Neuron (in vitro differentiated cells): ENCODE measurements around the gene TMEM87B.
"Not testable (repeated sequence)": the region's sequence is repeated elsewhere in the genome, so short reads cannot be mapped to it uniquely, and the experiment has no call there.

Experiments
- H2AFZ ChIP-seq: one replicate; pipeline ENCODE4 v1.6.1; 2013; ENCODE audit warnings: low read depth, mild to moderate bottlenecking, inconsistent platforms, low read length, moderate library complexity
- H3K27me3 ChIP-seq: one replicate; pipeline ENCODE4 v1.6.1; 2013; ENCODE audit warnings: low read length; ENCODE audit not compliant: insufficient read depth
- H3K36me3 ChIP-seq: one replicate; pipeline ENCODE4 v1.6.1; 2013; ENCODE audit warnings: low read length; ENCODE audit not compliant: insufficient read depth
- H3K4me1 ChIP-seq: one replicate; pipeline ENCODE4 v1.6.1; 2013; ENCODE audit warnings: low read length; ENCODE audit not compliant: insufficient read depth
- H3K4me3 ChIP-seq: 2 replicates; pipeline ENCODE4 v1.5.1; 2013; ENCODE audit warnings: mild to moderate bottlenecking, low read length, moderate library complexity
- H3K9me3 ChIP-seq: one replicate; pipeline ENCODE4 v1.6.1; 2013; ENCODE audit warnings: low read length

Gene TMEM87B

GRCh38 chr2:112087346-112088020, 32.4 kb downstream of the TMEM87B start:
- Histone ChIP-seq H2AFZ (no peak overlapping the region), H3K27me3 (no peaks in the 10 kb centered on the region), H3K36me3 (peaks cover 52% of the 10 kb centered on the region), H3K4me1 (no peaks in the 10 kb centered on the region), H3K9me3 (no peaks in the 10 kb centered on the region), H3K4me3 (no peak overlapping the region)

GRCh38 chr2:112089375-112089774, 34.3 kb downstream of the TMEM87B start:
- Histone ChIP-seq H3K27me3 (no peaks in the 10 kb centered on the region), H3K4me1 (no peaks in the 10 kb centered on the region), H3K36me3 (peaks cover 38% of the 10 kb centered on the region), H3K4me3 (no peak overlapping the region), H3K9me3 (no peaks in the 10 kb centered on the region), H2AFZ (no peak overlapping the region)

- Histone ChIP-seq H3K36me3 (peaks cover 29% of the 10 kb centered on the region), H3K9me3 (no peaks in the 10 kb centered on the region), H2AFZ (no peak overlapping the region), H3K27me3 (no peaks in the 10 kb centered on the region), H3K4me3 (no peak overlapping the region), H3K4me1 (no peaks in the 10 kb centered on the region)
These were observed 37.4 kb downstream of the TMEM87B start for GRCh38 chr2:112092286-112093041.

- Histone ChIP-seq H3K4me1 (no peaks in the 10 kb centered on the region), H3K9me3 (no peaks in the 10 kb centered on the region), H2AFZ (no peak overlapping the region), H3K27me3 (no peaks in the 10 kb centered on the region), H3K4me3 (no peak overlapping the region), H3K36me3 (peaks cover 27% of the 10 kb centered on the region)
These were observed 38.1 kb downstream of the TMEM87B start for GRCh38 chr2:112093216-112093615.

GRCh38 chr2:112095681-112096080, 40.6 kb downstream of the TMEM87B start:
- peaks cover 30% of the 10 kb centered on the region for H3K36me3 ChIP-seq
- H3K27me3 ChIP-seq: no peaks in the 10 kb centered on the region
- H3K9me3 ChIP-seq: no peaks in the 10 kb centered on the region
- no peak overlapping the region for H2AFZ ChIP-seq
- H3K4me1 ChIP-seq: no peaks in the 10 kb centered on the region
- H3K4me3 ChIP-seq: no peak overlapping the region

GRCh38 chr2:112096098-112096497, 41.0 kb downstream of the TMEM87B start:
- Histone ChIP-seq H3K9me3 (no peaks in the 10 kb centered on the region), H3K4me3 (no peak overlapping the region), H3K27me3 (no peaks in the 10 kb centered on the region), H3K36me3 (peaks cover 30% of the 10 kb centered on the region), H3K4me1 (no peaks in the 10 kb centered on the region), H2AFZ (no peak overlapping the region)

GRCh38 chr2:112108178-112108832, 53.2 kb downstream of the TMEM87B start:
- H3K9me3 ChIP-seq: peaks cover 4% of the 10 kb centered on the region
- H2AFZ ChIP-seq: no peak overlapping the region
- H3K4me3 ChIP-seq: no peak overlapping the region
- no peaks in the 10 kb centered on the region for H3K27me3 ChIP-seq
- H3K4me1 ChIP-seq: no peaks in the 10 kb centered on the region
- H3K36me3 ChIP-seq: peaks cover 10% of the 10 kb centered on the region

- H3K36me3 ChIP-seq: peaks cover 10% of the 10 kb centered on the region
- no peak overlapping the region for H2AFZ ChIP-seq
- no peaks in the 10 kb centered on the region for H3K4me1 ChIP-seq
- no peak overlapping the region for H3K4me3 ChIP-seq
- no peaks in the 10 kb centered on the region for H3K27me3 ChIP-seq
- peaks cover 4% of the 10 kb centered on the region for H3K9me3 ChIP-seq
These were observed 54.2 kb downstream of the TMEM87B start for GRCh38 chr2:112109278-112109677.

- Histone ChIP-seq H3K4me1 (no peaks in the 10 kb centered on the region), H3K9me3 (peaks cover 4% of the 10 kb centered on the region), H3K36me3 (peaks cover 10% of the 10 kb centered on the region), H3K27me3 (no peaks in the 10 kb centered on the region), H3K4me3 (no peak overlapping the region), H2AFZ (no peak overlapping the region)
These were observed 55.9 kb downstream of the TMEM87B start for GRCh38 chr2:112110966-112111365.

GRCh38 chr2:112113354-112113753, 58.3 kb downstream of the TMEM87B start:
- not testable (repeated sequence) for H3K4me1 ChIP-seq, H3K9me3 ChIP-seq, H2AFZ ChIP-seq, H3K4me3 ChIP-seq, H3K27me3 ChIP-seq
- peaks cover 10% of the 10 kb centered on the region for H3K36me3 ChIP-seq

GRCh38 chr2:112118148-112118547, 63.1 kb downstream of the TMEM87B start:
- H3K4me3 ChIP-seq: no peak overlapping the region
- no peaks in the 10 kb centered on the region for H3K4me1 ChIP-seq
- H3K27me3 ChIP-seq: no peaks in the 10 kb centered on the region
- H3K9me3 ChIP-seq: no peaks in the 10 kb centered on the region
- peaks cover 3% of the 10 kb centered on the region for H3K36me3 ChIP-seq
- H2AFZ ChIP-seq: no peak overlapping the region

GRCh38 chr2:112121682-112122254, 66.7 kb downstream of the TMEM87B start:
- Histone ChIP-seq H3K36me3 (peaks cover 3% of the 10 kb centered on the region), H2AFZ (no peak overlapping the region), H3K27me3 (no peaks in the 10 kb centered on the region), H3K4me3 (no peak overlapping the region), H3K9me3 (no peaks in the 10 kb centered on the region), H3K4me1 (no peaks in the 10 kb centered on the region)

- no peak overlapping the region for H3K4me3 ChIP-seq
- H2AFZ ChIP-seq: no peak overlapping the region
These were observed 74.0 kb downstream of the TMEM87B start for GRCh38 chr2:112129060-112129459.

More at GRCh38 chr2:112129060-112129459, 74.0 kb downstream of the TMEM87B start:
- H3K36me3 ChIP-seq: no peaks in the 10 kb centered on the region
- H3K4me1 ChIP-seq: no peaks in the 10 kb centered on the region
- H3K9me3 ChIP-seq: no peaks in the 10 kb centered on the region
- H3K27me3 ChIP-seq: no peaks in the 10 kb centered on the region
